ENCODE measurements around the gene MKI67.

MKI67 gene

GRCh38 chr10:128047351-128047750 is 78.9 kb downstream of the MKI67 start:
- in situ Hi-C loops (cut with MboI; ENCODE audit: low pct_unique_long_range_greater_than_20kb, low sequenced_read_pairs), result no loop called here
- peak; percentile 84 for DNase-seq

GRCh38 chr10:128046953-128047290 is 79.3 kb downstream of the MKI67 start:
- no peak for DNase-seq
- in situ Hi-C loops (cut with MboI; ENCODE audit: low pct_unique_long_range_greater_than_20kb, low sequenced_read_pairs), result no loop called here

Data from KBM-7 (cell line).